Kidney capillary endothelial cell (primary cell): Measurements from ENCODE around the gene AMHR2.
"Not testable (repeated sequence)": the region's sequence is repeated elsewhere in the genome, so short reads cannot be mapped to it uniquely, and the experiment has no call there.

Experiments
- DNase-seq: peaks from one replicate; pipeline ENCODE4 v3.0.0-alpha.2; 2018; ENCODE audit warnings: low spot score

AMHR2 gene

DNA sequence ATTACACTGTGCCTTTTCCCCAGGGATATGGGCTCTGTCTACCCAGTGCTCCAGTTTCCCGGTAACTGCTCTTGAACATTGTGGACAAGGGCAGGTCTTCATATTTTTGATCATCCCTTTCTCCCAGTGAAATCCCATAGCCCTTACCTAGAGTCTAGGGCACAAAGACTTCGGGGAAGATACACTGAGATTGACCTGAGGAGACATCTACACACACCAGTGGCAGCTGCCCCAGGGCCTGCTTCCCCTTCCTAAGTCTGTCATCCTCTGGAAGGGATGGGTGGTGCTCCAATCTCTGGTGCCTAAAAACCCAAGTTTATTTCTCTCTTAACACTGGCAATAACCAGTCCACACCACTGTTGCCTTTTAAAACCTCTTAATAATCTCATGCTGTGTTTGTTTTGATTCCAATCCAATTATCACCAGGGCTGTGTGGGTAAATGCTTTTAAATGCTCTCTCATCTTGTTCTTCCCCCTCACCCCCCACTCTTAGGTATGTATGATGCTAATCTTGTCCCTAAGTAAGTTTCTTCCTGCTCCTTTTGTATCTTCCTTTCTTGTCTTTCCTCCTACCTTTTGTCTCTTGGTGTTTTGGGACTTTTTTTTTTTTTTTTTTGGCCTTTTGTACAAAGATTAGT is 7.8 kb upstream of the AMHR2 start:
- not testable (repeated sequence) for DNase-seq

DNA sequence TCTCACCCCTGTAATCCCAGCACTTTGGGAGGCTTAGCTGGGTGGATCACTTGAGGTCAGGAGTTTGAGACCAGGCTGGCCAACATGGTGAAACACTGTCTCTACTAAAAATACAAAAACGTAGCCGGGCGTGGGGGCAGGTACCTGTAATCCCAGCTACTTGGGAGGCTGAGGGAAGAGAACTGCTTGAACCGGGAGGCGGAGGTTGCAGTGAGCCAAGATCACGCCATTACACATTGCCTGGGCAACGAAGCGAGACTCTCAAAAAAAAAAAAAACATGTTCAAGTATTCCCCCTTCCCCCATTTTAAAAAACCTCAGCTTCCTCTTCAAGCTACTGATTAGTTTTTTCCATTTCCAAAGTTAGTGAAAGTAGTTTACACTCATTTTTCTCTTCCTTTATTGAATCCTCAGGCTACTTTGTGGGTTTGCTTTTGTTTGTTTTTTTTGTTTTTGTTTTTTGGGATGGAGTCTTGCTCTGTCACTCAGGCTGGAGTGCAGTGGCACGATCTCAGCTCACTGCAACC is 6.3 kb upstream of the AMHR2 start:
- not testable (repeated sequence) for DNase-seq

DNA sequence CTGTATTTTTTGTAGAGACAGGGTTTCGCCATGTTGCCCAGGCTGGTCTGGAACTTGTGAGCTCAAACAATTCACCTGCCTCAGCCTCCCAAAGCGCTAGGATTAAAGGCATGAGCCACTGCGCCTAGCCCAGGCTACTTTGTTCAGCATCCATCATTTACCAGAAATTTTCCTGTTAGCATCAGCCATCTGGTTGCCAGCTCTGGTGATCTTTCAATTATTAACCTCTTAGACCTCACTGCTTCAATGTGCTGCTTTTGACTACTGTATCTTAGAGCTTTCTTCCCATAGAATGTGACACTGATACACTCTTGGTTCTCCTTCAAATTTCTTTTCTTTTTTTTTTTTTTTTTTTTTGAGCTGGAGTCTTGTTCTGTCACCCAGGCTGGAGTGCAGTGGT is 5.4 kb upstream of the AMHR2 start:
- DNase-seq = no peak

DNA sequence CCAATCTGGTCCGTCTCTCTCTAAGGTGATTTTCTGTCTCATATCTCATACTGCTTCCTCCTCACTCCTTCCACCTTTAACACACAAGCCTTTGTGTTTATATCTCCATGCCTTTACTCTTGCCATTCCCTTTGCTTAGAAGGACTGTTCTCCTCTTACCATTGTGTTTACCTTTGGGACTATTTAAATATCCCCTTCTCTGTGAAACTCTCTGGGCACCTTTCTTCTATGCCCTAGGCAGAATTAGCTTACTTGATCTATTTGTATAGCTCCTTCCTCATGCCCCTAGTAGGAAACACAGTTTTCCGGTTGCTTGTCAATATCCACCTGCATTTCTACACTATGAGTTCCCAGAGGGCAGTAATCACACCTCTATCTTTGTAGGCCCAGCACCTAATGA is 3.9 kb upstream of the AMHR2 start:
- no peak for DNase-seq

DNA sequence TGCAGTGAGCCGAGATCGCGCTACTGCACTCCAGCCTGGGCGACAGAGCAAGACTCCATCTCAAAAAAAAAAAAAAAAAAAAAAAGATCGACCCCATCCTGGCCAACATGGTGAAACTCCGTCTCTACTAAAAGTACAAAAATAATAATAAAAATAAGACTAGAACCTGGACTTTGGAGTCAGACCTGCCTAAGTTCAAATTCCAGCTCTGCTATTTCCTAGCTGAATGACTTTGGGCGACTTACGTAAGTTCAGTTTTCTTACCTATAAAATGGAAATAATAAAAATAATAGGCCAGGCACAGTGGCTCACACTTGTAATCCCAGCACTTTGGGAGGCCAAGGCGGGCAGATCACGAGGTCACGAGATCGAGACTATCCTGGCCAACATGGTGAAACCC is 1.4 kb upstream of the AMHR2 start:
- not testable (repeated sequence) for DNase-seq

DNA sequence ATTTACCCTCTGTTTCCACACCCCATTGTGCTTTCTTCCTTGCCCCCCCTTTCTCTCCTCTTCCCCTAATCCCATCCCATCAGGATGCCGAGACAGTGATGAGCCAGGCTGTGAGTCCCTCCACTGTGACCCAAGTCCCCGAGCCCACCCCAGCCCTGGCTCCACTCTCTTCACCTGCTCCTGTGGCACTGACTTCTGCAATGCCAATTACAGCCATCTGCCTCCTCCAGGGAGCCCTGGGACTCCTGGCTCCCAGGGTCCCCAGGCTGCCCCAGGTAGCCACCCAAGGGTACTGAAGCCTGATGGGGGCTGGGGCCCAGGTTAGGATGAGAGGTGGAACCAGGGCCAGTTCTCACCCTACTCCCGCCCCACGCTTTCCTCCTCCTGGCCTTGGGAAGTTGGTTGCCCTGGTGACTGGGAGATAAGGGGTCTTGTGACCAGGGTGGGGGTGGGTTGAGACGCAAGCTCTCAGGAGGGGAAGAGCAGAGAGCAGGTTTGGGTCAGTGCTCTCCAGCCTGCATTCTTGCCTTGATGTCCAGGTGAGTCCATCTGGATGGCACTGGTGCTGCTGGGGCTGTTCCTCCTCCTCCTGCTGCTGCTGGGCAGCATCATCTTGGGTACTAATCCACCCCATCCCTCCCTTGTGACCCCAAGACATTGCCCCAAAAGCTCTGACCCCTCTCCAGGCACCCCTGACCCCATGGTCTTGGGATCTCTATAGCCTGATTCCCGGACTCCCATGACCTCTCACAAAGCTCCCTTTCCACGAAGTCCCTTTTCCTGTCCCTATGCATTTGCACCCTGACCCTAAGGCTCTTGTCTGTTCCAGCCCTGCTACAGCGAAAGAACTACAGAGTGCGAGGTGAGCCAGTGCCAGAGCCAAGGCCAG is 1.2 kb downstream of the AMHR2 start:
- DNase-seq = no peak

DNA sequence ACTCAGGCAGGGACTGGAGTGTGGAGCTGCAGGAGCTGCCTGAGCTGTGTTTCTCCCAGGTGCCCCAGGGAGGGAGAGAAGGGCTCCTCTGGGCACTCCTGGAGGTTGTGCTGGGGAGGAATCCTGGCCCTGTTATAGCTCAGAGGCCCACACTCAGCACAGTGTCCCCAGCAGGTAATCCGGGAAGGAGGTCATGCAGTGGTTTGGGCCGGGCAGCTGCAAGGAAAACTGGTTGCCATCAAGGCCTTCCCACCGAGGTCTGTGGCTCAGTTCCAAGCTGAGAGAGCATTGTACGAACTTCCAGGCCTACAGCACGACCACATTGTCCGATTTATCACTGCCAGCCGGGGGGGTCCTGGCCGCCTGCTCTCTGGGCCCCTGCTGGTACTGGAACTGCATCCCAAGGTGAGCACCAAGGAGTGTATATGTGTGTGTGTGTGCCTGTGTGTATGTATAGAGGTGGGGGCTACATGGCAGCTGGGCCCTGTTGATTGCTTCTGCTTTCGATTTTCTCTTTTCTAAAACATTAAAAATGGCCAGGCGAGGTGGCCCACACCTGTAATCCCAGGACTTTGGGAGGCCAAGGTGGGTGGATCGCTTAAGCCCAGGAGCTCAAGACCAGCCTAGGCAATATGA is 2.0 kb downstream of the AMHR2 start:
- DNase-seq = no peak

DNA sequence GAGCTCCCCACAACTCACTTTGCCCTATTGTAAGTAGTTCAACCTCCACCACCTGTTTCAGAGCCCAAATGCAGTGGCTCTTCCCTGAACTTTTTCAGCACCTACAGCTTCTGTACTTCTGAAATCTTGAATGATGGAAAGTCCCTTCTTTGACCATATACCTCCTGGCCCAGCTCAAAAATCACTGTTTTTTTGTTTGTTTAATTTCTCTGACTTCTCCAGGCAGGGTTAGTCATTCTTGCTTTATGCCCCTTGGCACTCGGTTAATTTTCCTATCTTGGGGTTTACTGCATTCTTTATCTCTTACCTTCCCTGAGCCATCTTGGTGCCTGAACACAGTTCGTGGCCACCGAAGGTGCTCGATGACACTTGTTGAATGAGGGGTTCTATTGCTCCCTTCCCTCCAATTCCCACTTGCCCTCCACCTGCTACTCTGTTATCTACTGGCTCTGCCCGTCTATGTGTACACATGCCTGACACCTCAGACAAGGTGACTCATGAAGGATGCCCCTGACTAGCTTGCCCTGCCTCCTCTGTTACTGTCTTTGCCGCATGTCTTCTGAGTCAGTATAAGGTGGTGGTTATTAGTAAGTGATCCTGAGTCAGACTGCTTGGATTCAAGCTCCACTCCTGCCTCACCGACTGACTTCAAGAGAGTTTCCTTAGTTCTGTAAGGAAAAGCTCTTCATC is 4.4 kb downstream of the AMHR2 start:
- no peak for DNase-seq

DNA sequence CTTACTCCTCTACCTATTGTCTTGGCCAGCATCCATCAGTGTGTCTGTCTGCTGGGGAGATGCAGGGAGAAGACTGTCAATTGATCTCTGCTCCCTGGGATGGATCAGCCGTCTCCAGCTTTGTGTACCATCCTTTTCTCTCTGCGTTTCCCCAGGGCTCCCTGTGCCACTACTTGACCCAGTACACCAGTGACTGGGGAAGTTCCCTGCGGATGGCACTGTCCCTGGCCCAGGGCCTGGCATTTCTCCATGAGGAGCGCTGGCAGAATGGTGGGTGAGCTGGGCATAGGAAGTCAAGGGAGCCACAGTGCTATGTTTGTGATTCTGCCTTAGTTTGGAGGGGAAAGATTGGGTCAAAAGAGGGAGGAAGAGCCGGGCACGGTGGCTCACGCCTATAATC is 5.1 kb downstream of the AMHR2 start:
- no peak for DNase-seq

DNA sequence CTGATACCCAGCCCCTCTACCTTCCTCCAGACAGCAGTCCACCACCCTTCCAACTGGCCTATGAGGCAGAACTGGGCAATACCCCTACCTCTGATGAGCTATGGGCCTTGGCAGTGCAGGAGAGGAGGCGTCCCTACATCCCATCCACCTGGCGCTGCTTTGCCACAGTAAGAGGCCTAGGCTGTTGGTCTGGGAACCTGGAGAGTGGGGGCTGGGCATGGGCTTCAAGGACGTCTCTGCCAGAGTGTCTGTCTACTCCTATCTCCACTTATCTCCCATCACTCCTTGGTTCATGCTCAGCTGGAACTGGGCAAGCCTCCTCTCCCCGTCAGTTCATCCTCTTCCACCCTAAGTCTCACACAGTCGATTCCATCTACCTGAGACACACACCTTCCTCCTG is 6.5 kb downstream of the AMHR2 start:
- no peak for DNase-seq

DNA sequence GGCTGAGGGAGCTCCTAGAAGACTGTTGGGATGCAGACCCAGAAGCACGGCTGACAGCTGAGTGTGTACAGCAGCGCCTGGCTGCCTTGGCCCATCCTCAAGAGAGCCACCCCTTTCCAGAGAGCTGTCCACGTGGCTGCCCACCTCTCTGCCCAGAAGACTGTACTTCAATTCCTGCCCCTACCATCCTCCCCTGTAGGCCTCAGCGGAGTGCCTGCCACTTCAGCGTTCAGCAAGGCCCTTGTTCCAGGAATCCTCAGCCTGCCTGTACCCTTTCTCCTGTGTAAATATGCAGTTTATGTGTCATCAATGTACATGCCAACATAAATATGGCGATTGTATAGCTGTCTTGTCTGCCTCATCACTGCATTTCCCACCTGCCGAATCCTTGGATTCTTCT is 7.5 kb downstream of the AMHR2 start:
- no peak for DNase-seq

DNA sequence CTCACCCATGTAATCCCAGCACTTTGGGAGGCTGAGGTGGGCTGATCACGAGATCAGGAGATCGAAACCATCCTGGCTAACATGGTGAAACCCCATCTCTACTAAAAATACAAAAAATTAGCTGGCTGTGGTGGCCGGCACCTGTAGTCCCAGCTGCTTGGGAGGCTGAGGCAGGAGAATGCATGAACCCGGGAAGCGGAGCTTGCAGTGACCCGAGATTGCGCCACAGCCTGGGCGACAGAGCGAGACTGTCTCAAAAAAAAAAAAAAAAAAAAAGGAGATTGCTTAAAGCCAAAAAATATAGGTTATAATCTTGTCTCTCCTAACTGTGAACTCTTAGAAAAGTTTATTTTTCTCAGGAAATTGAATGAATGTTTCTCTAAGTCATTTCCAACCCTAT is 11.7 kb downstream of the AMHR2 start:
- DNase-seq = not testable (repeated sequence)

DNA sequence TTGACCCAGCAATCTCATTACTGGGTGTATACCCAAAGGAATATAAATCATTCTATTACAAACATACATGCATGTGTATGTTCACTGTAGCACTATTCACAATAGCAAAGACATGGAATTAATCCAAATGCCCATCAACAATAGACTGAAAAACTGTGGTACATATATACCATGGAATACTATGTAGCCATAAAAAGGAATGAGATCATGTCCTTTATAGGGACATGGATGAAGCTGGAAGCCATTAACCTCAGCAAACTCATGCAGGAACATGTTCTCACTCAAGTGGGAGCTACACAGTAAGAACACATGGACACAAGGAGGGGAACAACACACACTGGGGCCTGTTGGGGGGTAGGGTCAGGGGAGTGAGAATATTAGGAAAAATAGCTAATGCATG is 15.9 kb downstream of the AMHR2 start:
- DNase-seq = not testable (repeated sequence)

DNA sequence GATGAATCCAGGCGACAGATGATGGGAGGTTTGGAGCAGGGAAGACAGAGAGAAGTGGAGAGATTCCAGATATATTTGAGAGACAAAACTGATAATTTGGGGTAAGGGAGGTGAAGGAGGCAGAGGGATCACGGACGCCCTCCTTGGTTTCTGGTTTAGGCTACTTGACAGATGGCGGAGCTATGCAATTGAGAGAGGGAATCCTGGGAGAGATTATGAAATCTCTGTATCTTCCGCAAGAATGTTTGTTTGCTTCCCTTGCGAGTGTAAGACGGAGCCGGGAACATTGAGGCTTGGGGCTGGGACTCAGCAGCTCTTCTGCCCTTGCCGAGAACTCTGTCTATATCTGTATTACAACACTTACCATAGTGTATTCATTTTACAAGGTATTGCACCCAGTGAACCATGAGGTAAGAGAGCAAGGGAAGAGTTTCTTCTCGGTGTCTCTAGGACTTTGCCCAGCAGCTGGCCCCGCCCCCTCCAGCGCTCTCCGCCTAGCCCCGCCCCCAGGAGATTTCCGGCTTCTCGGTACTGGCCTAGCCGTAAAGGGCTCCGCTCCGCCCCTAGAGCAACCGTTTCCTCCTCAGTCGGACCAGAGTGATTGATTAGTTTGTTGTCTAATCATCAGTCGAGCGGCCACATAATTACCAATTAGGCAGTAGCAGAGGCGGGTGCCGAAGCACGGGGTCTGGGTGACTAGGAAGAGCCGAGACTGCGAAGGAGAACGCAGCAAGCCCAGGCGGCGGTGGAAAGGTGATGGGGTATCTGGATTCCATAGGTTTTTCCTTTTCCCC is 17.6 kb downstream of the AMHR2 start, which contains the start of gene PRR13:
PRR13 (plus strand) TSS at position 695 of the 794 bp plus-strand sequence. CDS start 981 bp downstream, outside the sequence.
- DNase-seq = peak; percentile 100

DNA sequence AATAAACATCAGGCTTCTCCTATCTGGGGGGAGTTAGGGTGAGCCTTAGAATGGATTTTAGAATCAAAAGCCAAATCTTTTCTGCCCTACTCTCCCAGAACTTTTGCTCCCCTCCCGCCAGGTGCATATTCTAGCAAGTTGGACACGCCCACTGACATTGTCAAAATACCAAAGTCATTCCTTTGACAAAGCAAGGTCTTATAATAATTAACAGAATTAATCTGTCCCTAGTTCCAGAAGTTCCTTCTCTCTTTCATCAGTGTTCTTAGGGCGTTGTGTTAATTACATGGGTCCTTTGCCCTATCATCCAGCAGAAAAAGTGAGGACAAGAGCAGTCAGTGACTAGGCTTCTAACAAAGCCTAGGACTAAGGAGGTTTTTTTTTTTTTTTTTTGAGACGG is 20.3 kb downstream of the AMHR2 start:
- no peak for DNase-seq

DNA sequence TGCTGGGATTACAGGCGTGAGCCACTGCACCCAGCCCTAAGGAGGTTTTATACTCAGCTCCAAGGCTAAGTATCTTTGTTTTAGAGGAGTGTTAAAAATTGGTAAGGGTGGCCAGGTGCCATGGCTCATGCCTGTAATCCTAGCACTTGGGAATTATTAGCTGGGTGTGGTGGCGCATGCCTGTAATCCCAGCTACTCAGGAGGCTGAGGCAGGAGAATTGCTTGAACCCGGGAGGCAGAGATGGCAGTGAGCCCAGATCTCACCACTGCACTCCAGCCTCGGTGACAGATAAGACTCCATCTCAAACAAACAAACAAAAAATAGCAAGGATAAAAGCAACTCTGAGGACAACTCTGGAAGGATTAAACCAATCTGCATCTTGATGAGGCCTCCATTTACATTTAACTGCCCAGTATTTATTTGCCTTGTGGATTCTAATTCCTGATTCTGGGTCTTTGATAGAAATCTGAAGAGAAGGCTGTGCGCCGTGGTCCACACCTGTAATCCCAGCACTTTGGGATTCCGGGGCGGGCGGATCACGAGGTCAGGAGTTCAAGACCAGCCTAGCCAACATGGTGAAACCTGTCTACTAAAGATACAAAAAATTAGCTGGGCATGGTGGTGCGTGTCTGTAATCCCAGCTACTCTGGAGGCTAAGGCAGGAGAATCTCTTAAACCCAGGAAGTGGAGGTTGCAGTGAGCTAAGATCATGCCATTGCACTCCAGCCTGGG is 21.1 kb downstream of the AMHR2 start:
- DNase-seq = not testable (repeated sequence)

DNA sequence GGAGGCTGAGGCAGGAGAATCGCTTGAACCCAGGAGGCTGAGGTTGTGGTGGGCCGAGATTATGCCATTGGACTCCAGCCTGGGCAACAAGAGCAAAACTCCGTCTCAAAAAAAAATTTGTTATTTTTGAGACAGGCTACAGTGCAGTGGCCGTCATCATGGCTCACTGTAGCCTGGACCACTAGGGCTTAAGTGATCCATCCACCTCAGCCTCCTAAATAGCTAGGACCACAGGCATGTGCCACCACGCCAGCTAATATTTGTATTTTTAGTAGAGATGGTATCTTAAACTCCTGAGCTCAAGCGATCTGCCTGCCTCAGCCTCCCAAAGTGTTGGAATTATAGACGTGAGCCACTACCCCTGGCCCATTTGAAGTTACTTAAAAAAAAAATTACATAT is 27.3 kb downstream of the AMHR2 start:
- no peak for DNase-seq

DNA sequence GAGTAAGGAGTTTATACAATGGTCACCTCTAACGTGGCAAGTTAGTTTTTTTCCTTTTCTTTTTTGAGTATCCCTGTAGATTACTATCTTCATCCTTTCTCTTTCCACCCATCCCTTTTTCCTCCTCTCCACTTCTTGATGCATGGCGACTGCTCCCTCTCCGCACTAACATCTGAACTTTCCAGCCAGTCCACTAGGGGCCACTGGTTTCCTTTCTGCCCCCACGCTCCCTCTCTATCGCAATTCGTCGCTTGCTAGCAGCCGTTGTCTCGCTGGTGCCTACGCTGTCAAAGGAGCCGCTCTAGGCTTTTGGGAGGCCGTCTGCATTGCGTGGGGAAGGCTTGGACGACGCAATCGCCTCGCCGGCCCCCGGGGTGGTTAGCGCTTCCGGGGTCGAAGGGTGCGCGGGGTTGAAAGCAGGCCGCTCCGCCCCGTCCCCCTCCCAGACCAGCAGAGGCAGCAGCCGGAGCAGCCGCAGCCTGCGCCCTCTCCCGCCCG is 28.1 kb downstream of the AMHR2 start, which contains the start of gene PCBP2:
PCBP2 (plus strand) TSS at position 442 of the 498 bp plus-strand sequence. CDS start 2,699 bp downstream, outside the sequence.
- DNase-seq = peak; percentile 100

DNA sequence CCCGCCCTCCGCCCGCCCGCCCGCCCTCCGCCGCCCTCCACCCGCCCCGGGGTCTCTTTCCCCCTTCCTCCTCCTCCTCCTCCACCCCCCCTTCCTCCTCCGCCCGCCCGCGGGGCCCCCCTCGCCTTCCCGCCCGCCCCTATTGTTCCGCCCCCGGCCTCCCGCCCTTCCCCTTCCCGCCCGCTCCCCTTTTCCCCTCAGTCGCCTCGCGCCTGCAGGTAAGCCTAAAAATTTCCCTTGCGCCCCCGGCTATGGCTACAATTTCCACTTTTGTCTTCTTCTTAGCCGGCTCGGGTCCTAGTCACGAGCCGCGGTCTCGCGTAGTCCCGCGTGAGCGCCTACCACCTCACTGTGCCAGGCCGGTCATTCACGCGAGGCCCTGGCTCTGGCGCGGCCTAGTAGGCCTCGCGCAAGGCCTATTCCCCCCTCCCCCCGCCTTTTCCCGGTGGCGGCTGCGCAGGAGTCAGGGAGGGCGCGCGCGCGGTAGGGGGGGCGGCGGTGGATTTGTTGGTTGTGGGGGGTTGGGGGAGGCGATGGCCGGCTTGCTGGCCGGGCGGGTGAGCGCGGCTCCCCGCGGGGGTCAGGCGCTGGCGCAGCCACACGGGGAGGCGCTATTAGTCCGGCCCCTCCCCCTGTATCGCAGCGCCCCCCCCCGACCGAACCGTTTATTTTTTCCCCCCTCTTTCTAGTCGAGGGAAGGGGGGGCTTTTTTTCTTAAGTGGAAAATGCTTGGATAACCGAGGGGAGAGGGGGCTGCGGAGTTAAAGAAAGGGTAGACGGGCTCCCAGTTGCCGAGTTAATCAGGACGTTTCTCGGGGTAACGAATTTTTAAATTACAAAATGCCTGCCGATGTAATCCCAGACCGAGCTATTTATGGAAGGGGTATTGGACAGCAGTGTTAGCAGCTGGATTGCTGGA is 28.8 kb downstream of the AMHR2 start:
- peak; percentile 80 for DNase-seq
